OCI-LY3 (cell line): ENCODE results near the gene AKAP3.

ENCODE experiments used
- H2AFZ ChIP-seq: fragments of 200-600, 300-600 bp; shearing (Covaris generic); 2 replicates; pipeline ENCODE4 v1.6.0; 2014; ENCODE audit warnings: antibody characterized with exemption, low read depth, low read length
- H3K27ac ChIP-seq: fragments of 200-600, 300-600 bp; sonication (generic); 2 replicates; pipeline ENCODE4 v1.5.1; 2014; ENCODE audit warnings: mild to moderate bottlenecking, low read length, moderate library complexity, mixed read lengths
- H3K27me3 ChIP-seq: fragments of 200-600, 300-600 bp; sonication (generic); 2 replicates; pipeline ENCODE4 v1.6.1; 2014; ENCODE audit warnings: low read depth, low read length, mixed read lengths
- H3K36me3 ChIP-seq: fragments of 200-600, 300-600 bp; sonication (generic); replicated peaks from 2 replicates; pipeline ENCODE3; 2014; ENCODE audit warnings: low read depth, low read length, mixed read lengths
- H3K4me1 ChIP-seq: fragments of 300-600, 200-600 bp; sonication (generic); 2 replicates; pipeline ENCODE4 v1.6.1; 2014; ENCODE audit warnings: low read length, mixed read lengths
- H3K4me2 ChIP-seq: fragments of 200-600, 300-600 bp; sonication (generic); 2 replicates; pipeline ENCODE4 v1.6.1; 2014; ENCODE audit warnings: low read length, mixed read lengths
- H3K4me3 ChIP-seq: fragments of 300-600, 200-600 bp; sonication (generic); 2 replicates; pipeline ENCODE4 v1.5.1; 2014; ENCODE audit warnings: antibody characterized with exemption, mild to moderate bottlenecking, low read length, moderate library complexity
- H3K79me2 ChIP-seq: fragments of 300-600, 200-600 bp; shearing (Covaris generic); 2 replicates; pipeline ENCODE4 v1.6.1; 2014; ENCODE audit warnings: mild to moderate bottlenecking, low read length, mixed read lengths
- H3K9ac ChIP-seq: fragments of 300-600, 200-600 bp; shearing (Covaris generic); 2 replicates; pipeline ENCODE4 v1.6.0; 2014; ENCODE audit warnings: mild to moderate bottlenecking, low read length, moderate library complexity
- H3K9me3 ChIP-seq: fragments of 200-600, 300-600 bp; shearing (Covaris generic); 2 replicates; pipeline ENCODE4 v1.6.1; 2014; ENCODE audit warnings: low read length, mixed read lengths; ENCODE audit not compliant: insufficient read depth
- H4K20me1 ChIP-seq: fragments of 200-600, 300-600 bp; sonication (generic); 2 replicates; pipeline ENCODE4 v1.6.1; 2016; ENCODE audit warnings: low read length, mixed read lengths; ENCODE audit not compliant: insufficient read depth
- CTCF ChIP-seq: fragments of 200-600, 300-600 bp; sonication (generic); IDR thresholded peaks from 2 replicates; pipeline ENCODE4 v1.5.1; 2014; ENCODE audit warnings: antibody characterized with exemption, low read length, low read depth
- EZH2phosphoT487 ChIP-seq: fragments of 200-600 bp; shearing (Covaris generic); IDR thresholded peaks from 2 replicates; pipeline ENCODE4 v1.6.1; 2018; ENCODE audit warnings: antibody characterized with exemption, mixed run types, low read depth

Gene AKAP3

GRCh38 chr12:4621511-4621910 lies 27.3 kb downstream of the AKAP3 start:
- TF ChIP-seq EZH2phosphoT487: no peak
- no peak for TF ChIP-seq CTCF
- Histone ChIP-seq H3K36me3 (no peaks in the 10 kb centered on the region), H3K27me3 (peaks cover 7% of the 10 kb centered on the region; the same call in 1 of the 2 replicates)

DNA sequence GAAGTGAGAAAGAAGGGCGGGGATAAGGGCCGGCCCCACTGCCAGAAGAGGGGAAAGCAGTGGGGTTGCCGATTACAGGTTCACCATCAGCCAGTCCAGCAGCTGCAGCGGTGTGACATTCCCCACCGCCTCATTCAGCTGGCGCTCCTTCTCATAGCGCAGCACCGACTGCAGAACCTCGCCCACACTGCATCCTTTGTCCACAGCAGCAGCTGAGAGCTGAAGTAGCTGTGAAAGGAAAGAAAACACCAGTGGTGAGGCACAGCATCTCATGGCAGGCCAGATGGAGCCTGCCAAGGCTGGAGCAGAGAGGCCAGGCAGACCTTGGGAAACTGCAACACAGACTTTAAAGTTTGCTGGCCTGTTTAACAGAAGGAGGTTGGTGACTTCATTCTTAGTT lies 33.2 kb downstream of the AKAP3 start:
- TF ChIP-seq EZH2phosphoT487: no peak
- TF ChIP-seq CTCF: no peak
- H3K4me1 ChIP-seq: peaks cover 10% of the 10 kb centered on the region; the same call in 1 of the 2 replicates
- no peaks in the 10 kb centered on the region for H3K79me2 ChIP-seq
- no peaks in the 10 kb centered on the region for H4K20me1 ChIP-seq
- H3K27ac ChIP-seq: no peak overlapping the region
- no peaks in the 10 kb centered on the region for H3K9me3 ChIP-seq
- H3K9ac ChIP-seq: no peak overlapping the region
- H2AFZ ChIP-seq: no peak overlapping the region
- peaks cover 39% of the 10 kb centered on the region for H3K36me3 ChIP-seq
- no peak overlapping the region for H3K4me2 ChIP-seq
- no peaks in the 10 kb centered on the region for H3K27me3 ChIP-seq
- no peak overlapping the region for H3K4me3 ChIP-seq

More at GRCh38 chr12:4621511-4621910, 27.3 kb downstream of the AKAP3 start:
- Histone ChIP-seq H3K9ac (no peak overlapping the region), H3K27ac (no peak overlapping the region), H3K4me2 (no peak overlapping the region), H3K4me1 (no peaks in the 10 kb centered on the region), H3K4me3 (no peak overlapping the region), H4K20me1 (no peaks in the 10 kb centered on the region), H3K9me3 (no peaks in the 10 kb centered on the region), H3K79me2 (no peaks in the 10 kb centered on the region), H2AFZ (no peak overlapping the region)

DNA sequence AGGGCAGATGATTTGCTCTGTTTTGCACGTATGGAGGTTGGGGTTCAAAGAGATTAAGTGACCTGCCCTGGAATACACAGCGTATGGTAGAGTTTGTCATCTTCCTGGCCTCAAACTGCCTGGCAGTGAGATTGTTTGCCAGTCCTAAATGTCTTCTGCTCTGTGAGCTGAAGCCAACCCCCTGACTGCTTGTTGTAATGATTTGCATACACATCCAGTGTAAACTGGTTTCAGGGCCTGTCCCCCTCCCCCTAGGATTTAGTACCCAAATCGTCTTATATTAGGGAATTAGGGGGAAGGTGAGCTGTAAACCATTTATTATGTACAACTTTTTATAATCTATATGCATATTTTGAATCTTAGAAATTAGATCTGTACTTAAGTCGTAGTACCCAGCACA lies 38.4 kb downstream of the AKAP3 start:
- H3K79me2 ChIP-seq: peaks cover 12% of the 10 kb centered on the region
- no peak overlapping the region for H2AFZ ChIP-seq
- H3K4me2 ChIP-seq: no peak overlapping the region
- no peak overlapping the region for H3K4me3 ChIP-seq
- H3K9ac ChIP-seq: no peak overlapping the region
- no peaks in the 10 kb centered on the region for H4K20me1 ChIP-seq
- H3K27ac ChIP-seq: no peak overlapping the region
- peaks cover 40% of the 10 kb centered on the region for H3K36me3 ChIP-seq
- no peaks in the 10 kb centered on the region for H3K27me3 ChIP-seq
- H3K9me3 ChIP-seq: no peaks in the 10 kb centered on the region
- peaks cover 10% of the 10 kb centered on the region for H3K4me1 ChIP-seq
- TF ChIP-seq EZH2phosphoT487 (no peak), CTCF (no peak)

GRCh38 chr12:4609071-4609470 lies 39.8 kb downstream of the AKAP3 start:
- peaks cover 19% of the 10 kb centered on the region for H3K79me2 ChIP-seq
- peaks cover 31% of the 10 kb centered on the region for H3K36me3 ChIP-seq
- H4K20me1 ChIP-seq: no peaks in the 10 kb centered on the region
- no peak overlapping the region for H3K27ac ChIP-seq
- peaks cover 4% of the 10 kb centered on the region for H3K4me1 ChIP-seq
- H3K9me3 ChIP-seq: no peaks in the 10 kb centered on the region
- no peak overlapping the region for H2AFZ ChIP-seq
- TF ChIP-seq CTCF: no peak
- no peak for TF ChIP-seq EZH2phosphoT487
- no peak overlapping the region for H3K4me2 ChIP-seq
- H3K4me3 ChIP-seq: no peak overlapping the region
- no peaks in the 10 kb centered on the region for H3K27me3 ChIP-seq
- no peak overlapping the region for H3K9ac ChIP-seq
